CD4-positive, alpha-beta T cell treated with Interleukin-17A for 4 hours (primary cell): ENCODE data around the gene GLG1.

ENCODE experiments used
- DNase-seq: peaks from one replicate; pipeline ENCODE4 v3.0.0-alpha.2; 2020; ENCODE audit warnings: mixed read lengths

GLG1 gene

GRCh38 chr16:74608381-74608780 lies 1.5 kb upstream of the GLG1 start:
- DNase-seq, result no peak

- DNase-seq, result no peak
Observed at GRCh38 chr16:74607962-74608356, 1.0 kb upstream of the GLG1 start.

GRCh38 chr16:74607310-74607961 lies 522 bp upstream of the GLG1 start:
- no peak for DNase-seq

GRCh38 chr16:74605746-74606520 lies 981 bp downstream of the GLG1 start:
- no peak for DNase-seq

GRCh38 chr16:74605332-74605731 lies 1.6 kb downstream of the GLG1 start:
- DNase-seq, result no peak

- DNase-seq, result no peak
Observed at GRCh38 chr16:74603848-74604247, 3.1 kb downstream of the GLG1 start.

GRCh38 chr16:74601126-74601871 lies 5.6 kb downstream of the GLG1 start:
- DNase-seq, result peak; percentile 80

- DNase-seq, result no peak
Observed at GRCh38 chr16:74596586-74596985, 10.3 kb downstream of the GLG1 start.

- DNase-seq, result no peak
Observed at GRCh38 chr16:74592847-74593246, 14.1 kb downstream of the GLG1 start.

- DNase-seq, result no peak
Observed at GRCh38 chr16:74591876-74592650, 14.9 kb downstream of the GLG1 start.

- DNase-seq, result no peak
Observed at GRCh38 chr16:74586948-74587347, 20.0 kb downstream of the GLG1 start.

GRCh38 chr16:74585846-74586443 lies 21.0 kb downstream of the GLG1 start:
- DNase-seq, result no peak

- DNase-seq, result no peak
Observed at GRCh38 chr16:74583926-74584666, 22.8 kb downstream of the GLG1 start.

- no peak for DNase-seq
Observed at GRCh38 chr16:74582970-74583369, 23.9 kb downstream of the GLG1 start.

GRCh38 chr16:74580833-74581232 lies 26.1 kb downstream of the GLG1 start:
- no peak for DNase-seq

GRCh38 chr16:74578838-74579237 lies 28.1 kb downstream of the GLG1 start:
- no peak for DNase-seq

- no peak for DNase-seq
Observed at GRCh38 chr16:74578433-74578832, 28.5 kb downstream of the GLG1 start.

- no peak for DNase-seq
Observed at GRCh38 chr16:74577882-74578366, 29.0 kb downstream of the GLG1 start.

- DNase-seq, result no peak
Observed at GRCh38 chr16:74575807-74576643, 30.9 kb downstream of the GLG1 start.

GRCh38 chr16:74575175-74575806 lies 31.6 kb downstream of the GLG1 start:
- DNase-seq, result no peak
